ENCODE results near the gene TMEM236.

DNA sequence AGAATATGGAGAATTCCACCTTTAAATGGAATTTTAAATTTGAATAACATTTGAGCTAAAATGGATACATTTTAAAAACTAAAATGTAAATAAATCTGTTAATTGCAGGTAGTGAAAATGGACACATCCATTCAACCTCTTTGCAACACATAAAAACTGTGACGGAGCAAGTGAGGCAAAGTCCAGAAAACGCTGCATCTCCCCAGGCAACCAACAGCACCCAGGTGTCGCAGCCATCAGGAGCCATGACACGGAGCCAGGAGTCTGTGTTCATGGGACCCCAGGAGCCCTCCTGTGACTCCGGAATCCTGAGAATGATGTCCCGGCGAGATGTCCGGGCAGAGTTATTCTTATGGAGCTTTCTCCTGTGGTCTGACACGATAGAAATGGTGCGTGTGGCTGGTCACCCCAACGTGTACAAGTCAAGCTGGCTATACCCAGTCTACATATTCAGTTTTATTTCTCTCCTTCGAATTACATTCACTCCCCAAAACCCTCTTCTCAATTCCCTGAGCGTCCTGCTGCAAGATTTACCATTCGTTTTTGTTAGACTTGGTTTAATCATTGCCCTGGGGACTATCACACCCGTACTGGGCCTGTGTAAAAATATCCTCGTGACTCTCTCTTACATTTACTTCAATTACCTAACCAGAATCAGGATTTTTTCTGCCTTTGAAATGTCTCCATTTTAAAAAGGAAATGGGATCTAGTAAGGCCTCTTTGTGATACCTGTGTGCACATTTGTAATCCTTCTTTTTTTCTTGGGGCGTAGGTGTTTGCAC, 44.0 kb downstream of the TMEM236 start:
- no peak for TF ChIP-seq POLR2AphosphoS5 (IDR thresholded peaks at IDR 0.05)
- TF ChIP-seq, protein P1, sequence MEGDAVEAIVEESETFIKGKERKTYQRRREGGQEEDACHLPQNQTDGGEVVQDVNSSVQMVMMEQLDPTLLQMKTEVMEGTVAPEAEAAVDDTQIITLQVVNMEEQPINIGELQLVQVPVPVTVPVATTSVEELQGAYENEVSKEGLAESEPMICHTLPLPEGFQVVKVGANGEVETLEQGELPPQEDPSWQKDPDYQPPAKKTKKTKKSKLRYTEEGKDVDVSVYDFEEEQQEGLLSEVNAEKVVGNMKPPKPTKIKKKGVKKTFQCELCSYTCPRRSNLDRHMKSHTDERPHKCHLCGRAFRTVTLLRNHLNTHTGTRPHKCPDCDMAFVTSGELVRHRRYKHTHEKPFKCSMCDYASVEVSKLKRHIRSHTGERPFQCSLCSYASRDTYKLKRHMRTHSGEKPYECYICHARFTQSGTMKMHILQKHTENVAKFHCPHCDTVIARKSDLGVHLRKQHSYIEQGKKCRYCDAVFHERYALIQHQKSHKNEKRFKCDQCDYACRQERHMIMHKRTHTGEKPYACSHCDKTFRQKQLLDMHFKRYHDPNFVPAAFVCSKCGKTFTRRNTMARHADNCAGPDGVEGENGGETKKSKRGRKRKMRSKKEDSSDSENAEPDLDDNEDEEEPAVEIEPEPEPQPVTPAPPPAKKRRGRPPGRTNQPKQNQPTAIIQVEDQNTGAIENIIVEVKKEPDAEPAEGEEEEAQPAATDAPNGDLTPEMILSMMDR (IDR thresholded peaks at IDR 0.05), result no peak
- TF ChIP-seq POLR2A (IDR thresholded peaks at IDR 0.05), result no peak
- TF ChIP-seq EP300 (IDR thresholded peaks at IDR 0.05), result no peak

All from sigmoid colon (tissue), 4 donors.